Large intestine (tissue), 3 donors: ENCODE results near the gene SLC30A2. TPM values are rescaled to one million over a fixed set of nuclear protein-coding genes. Genes with fewer than 3 reads are reported as not detected.
A peak's percentile ranks its signal among the peaks of the same experiment; 100 is the strongest.

Experiments used
- DNase-seq, 2 donors: peaks; one replicate each; pipeline versions ENCODE4 v3.0.0 to v3.0.0-alpha.2; 2013
- H3K27ac ChIP-seq: one replicate; pipeline ENCODE4 v1.5.1; 2013; ENCODE audit warnings: low read length
- H3K27me3 ChIP-seq: 2 replicates; pipeline ENCODE4 v1.6.1; 2013; ENCODE audit warnings: low read length; ENCODE audit not compliant: control insufficient read depth, insufficient read depth
- H3K36me3 ChIP-seq: 2 replicates; pipeline ENCODE4 v1.6.1; 2013; ENCODE audit warnings: low read length; ENCODE audit not compliant: control insufficient read depth, insufficient read depth
- H3K4me1 ChIP-seq: one replicate; pipeline ENCODE4 v1.6.1; 2013; ENCODE audit warnings: low read length; ENCODE audit not compliant: control insufficient read depth, insufficient read depth
- H3K4me3 ChIP-seq: one replicate; pipeline ENCODE4 v1.5.1; 2013; ENCODE audit warnings: low read length
- H3K9me3 ChIP-seq: one replicate; pipeline ENCODE4 v1.6.1; 2013; ENCODE audit warnings: mild to moderate bottlenecking, low read depth, low read length, moderate library complexity; ENCODE audit not compliant: control insufficient read depth
- WGBS: methylation state at CpG from one replicate; pipeline ENCODE4 v1.1.5; 2013; ENCODE audit warnings: low lambda C conversion rate; ENCODE audit not compliant: insufficient coverage; 5-methylcytosine and 5-hydroxymethylcytosine counted together
- polyA plus RNA-seq: library from polyadenylated mRNA; unstranded; fragments of 120-200 nt; gene quantifications from one replicate; pipeline ENCODE4 v1.2.1, GENCODE V29; 2013

The SLC30A2 gene
- polyA plus RNA-seq, 1 donor, result 24.9 TPM

DNA sequence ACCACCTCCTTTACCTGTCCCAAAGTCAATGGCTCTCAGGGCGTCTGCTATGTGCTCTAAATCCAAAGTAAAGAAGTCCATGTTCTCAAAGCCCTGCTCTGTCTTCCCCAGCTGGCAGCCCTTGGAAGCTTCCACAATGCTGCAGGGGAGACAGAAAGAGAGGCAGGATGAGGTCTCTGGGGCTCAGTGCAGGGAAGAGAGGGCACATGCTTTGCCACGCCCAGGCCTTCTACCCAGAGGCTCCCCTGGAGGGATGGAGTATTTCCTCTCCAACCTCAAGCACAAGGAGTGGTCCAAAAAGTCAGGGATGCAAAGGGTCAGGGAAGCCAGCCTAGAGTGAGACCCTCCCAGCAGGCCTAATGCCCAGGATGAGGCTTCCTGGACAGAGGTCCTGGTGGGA lies 11.3 kb upstream of the SLC30A2 start:
- Histone ChIP-seq H3K27me3 (no peaks in the 10 kb centered on the region), H3K4me3 (no peak overlapping the region), H3K9me3 (no peaks in the 10 kb centered on the region), H3K36me3 (no peaks in the 10 kb centered on the region), H3K4me1 (peaks cover 10% of the 10 kb centered on the region), H3K27ac (no peak overlapping the region)
- WGBS, result no CpG with 5 or more reads among the region's 2 CpGs
- DNase-seq, result no peak

DNA sequence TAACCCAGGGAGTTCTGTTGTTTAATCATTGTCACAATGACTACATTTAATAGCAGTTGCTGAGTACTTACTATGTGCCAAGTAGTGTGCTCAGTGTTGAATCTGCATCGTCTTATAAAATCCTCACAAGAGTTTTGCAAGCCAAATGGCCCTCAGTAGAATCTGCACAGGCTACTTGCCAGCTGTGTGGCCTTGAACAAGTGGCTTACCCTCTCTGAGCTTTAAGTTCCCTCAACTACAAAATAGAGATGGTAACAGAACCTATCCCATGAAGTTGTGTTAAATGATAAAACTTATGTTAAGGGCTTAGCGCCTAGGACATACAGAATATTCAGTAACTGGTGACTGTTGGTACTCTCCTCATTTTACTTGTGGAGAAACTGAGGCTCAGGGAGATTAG lies 9.1 kb upstream of the SLC30A2 start:
- no peaks in the 10 kb centered on the region for H3K27me3 ChIP-seq
- no peak overlapping the region for H3K4me3 ChIP-seq
- H3K27ac ChIP-seq, result no peak overlapping the region
- DNase-seq, result no peak
- WGBS, result 100% methylated on average over 1 of the region's 2 CpGs
- peaks cover 15% of the 10 kb centered on the region for H3K4me1 ChIP-seq
- no peaks in the 10 kb centered on the region for H3K36me3 ChIP-seq
- H3K9me3 ChIP-seq, result no peaks in the 10 kb centered on the region

DNA sequence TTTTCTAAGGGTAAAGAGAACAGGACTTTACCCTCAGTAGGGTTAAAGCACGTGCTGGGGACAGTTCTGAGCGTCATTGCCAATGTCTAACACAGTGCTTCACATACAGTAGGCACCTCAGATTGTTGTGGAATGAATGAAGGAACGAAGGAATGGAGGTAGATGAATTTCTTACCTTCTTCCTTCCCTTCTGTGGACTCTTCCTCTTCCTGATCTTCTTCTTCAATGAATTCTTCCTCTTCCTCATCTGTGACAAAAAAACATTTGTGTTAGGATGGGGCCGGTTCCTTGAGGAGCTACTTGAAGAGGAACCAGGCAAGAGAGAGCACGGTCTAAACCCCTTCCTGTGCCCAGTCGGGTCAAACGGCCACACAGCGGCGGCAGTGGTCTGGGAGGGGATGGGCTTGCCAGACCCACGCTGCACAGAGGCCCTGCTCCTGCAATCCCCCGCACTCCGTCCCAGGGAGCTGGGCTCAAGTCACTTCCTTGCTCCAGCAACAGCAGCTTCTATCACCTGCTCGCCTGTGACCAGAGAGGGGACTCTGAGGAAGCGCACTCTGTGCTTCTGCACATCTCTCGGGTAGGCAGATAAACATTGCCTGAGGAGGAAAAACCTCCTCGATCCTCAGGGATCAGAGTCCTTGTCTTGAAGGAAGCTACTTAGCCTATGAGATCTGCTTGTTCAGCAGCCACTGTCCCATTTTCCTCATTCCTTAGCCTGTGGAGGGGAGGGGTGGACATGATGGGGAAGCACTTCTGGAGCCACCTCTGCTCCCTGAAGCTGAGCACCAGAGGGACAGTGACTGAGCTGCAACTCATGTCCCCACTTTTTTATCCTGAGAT lies 8.0 kb upstream of the SLC30A2 start:
- 100% methylated on average over 1 of the region's 16 CpGs for WGBS
- Histone ChIP-seq H3K4me1 (peaks cover 24% of the 10 kb centered on the region), H3K4me3 (peak overlapping the region; percentile 51), H3K36me3 (no peaks in the 10 kb centered on the region), H3K9me3 (no peaks in the 10 kb centered on the region), H3K27ac (peak overlapping the region; percentile 84), H3K27me3 (no peaks in the 10 kb centered on the region)
- peak; percentile 80 to 88 for DNase-seq

DNA sequence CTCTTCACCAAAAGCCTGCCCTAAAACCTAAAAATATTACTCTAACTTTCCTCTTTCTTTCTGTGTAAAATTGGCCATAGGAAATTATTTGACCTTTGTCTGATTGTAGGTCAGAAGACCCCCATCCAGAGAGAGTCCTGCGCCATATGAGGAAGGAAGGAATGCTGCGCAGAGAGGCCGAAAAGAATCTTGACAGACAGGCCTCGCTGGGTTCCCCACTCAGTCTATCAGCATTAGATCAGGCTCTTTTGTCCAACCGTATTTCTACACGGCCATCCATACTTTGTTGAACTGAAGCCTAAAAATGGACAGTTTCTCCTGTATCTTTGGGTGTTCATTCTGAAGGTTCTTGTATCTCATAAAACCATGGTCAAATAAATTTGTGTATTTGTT lies 4.3 kb upstream of the SLC30A2 start:
- H3K36me3 ChIP-seq, result no peaks in the 10 kb centered on the region
- no peak for DNase-seq
- peak overlapping the region; percentile 93 for H3K27ac ChIP-seq
- no peaks in the 10 kb centered on the region for H3K9me3 ChIP-seq
- peaks cover 30% of the 10 kb centered on the region for H3K4me1 ChIP-seq
- H3K4me3 ChIP-seq, result no peak overlapping the region
- WGBS, result no CpG with 5 or more reads among the region's 6 CpGs
- peaks cover 16% of the 10 kb centered on the region for H3K27me3 ChIP-seq

- no peaks in the 10 kb centered on the region for H3K36me3 ChIP-seq
- DNase-seq, result peak; percentile 92 to 95
- H3K9me3 ChIP-seq, result no peaks in the 10 kb centered on the region
- peaks cover 27% of the 10 kb centered on the region for H3K4me1 ChIP-seq
- no peak overlapping the region for H3K4me3 ChIP-seq
- WGBS, result no CpG with 5 or more reads among the region's 10 CpGs
- peak overlapping the region; percentile 93 for H3K27ac ChIP-seq
- peaks cover 20% of the 10 kb centered on the region for H3K27me3 ChIP-seq
These were observed 3.8 kb upstream of the SLC30A2 start for GRCh38 chr1:26049531-26050247.

DNA sequence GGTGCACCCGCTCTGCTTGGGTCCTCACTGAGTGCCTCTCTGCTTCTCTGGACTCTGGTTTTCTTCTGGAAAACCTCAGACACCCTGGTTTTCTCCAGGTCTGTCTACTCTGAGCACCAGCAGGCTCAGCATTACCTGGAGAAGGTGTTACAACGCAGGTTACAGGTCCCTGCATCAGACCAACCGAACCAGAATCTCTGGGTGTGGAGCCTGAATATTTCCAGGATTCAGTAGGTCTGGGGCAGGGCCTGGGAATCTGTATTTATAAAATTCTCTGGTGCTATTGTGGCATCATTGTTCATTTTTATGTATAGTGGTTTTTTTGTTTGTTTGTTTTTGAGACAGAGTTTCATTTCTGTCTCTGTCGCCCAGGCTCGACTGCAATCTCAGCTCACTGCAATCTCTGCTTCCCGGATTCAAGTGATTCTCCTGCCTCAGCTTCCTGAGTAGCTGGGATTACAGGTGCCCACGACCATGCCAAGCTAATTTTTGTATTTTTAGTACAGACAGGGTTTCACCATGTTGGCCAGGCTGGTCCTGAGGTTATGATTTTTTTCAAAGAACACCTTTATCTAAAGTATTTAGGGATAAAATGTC lies 1.5 kb upstream of the SLC30A2 start:
- Histone ChIP-seq H3K27me3 (peaks cover 23% of the 10 kb centered on the region), H3K27ac (peak overlapping the region; percentile 93), H3K9me3 (no peaks in the 10 kb centered on the region), H3K4me1 (peaks cover 25% of the 10 kb centered on the region), H3K36me3 (peaks cover 18% of the 10 kb centered on the region), H3K4me3 (peak overlapping the region; percentile 62)
- DNase-seq, result no peak
- no CpG with 5 or more reads among the region's 7 CpGs for WGBS

GRCh38 chr1:26046246-26047095 lies 553 bp upstream of the SLC30A2 start:
- Histone ChIP-seq H3K36me3 (peaks cover 23% of the 10 kb centered on the region), H3K4me3 (peak overlapping the region; percentile 62), H3K4me1 (peaks cover 25% of the 10 kb centered on the region), H3K9me3 (no peaks in the 10 kb centered on the region), H3K27me3 (peaks cover 23% of the 10 kb centered on the region), H3K27ac (peak overlapping the region; percentile 93)
- WGBS, result no CpG with 5 or more reads among the region's 57 CpGs
- DNase-seq, result peak in 1 of 2 donors; percentile 74

DNA sequence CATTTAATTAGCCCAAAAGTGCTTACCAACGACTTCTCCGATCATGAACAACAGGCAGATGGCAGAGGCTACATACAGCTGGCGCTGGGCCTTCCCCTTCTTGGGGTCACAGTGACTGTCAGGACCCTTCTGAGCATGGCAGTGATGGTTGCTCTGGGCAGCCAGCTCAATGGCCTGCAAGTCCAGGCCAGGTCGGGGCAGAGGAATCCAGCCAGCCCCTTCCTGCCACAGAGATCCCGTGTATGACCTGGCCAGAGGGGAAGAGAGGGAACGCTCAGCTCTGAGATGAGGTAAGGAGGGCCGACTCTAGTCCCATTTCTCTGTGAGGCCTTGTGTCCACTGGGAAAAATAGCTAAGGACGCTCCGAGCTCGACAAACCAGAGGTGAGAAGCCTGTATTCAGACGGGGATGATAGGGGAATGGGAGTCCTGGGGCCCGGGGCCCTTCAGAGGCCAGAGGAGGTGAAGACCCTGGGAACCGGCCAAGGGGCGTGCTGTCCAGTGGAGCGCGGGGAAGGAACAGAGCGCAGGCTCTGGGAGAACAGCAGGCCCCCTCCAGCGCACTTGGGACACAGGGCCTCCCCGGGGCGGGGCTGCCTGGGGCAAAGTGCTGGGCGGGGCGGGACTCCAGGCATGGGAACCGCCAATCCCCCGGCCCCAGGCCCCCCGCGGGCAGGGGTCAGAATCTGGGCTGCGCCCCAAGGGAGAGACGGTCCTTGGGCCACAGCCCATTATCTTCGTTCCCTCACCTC lies 772 bp downstream of the SLC30A2 start:
- Histone ChIP-seq H3K4me3 (peak overlapping the region; percentile 62), H3K9me3 (no peaks in the 10 kb centered on the region), H3K27ac (peak overlapping the region; percentile 93), H3K4me1 (peaks cover 22% of the 10 kb centered on the region), H3K27me3 (peaks cover 23% of the 10 kb centered on the region), H3K36me3 (peaks cover 26% of the 10 kb centered on the region)
- DNase-seq, result peak; percentile 76 to 91
- WGBS, result no CpG with 5 or more reads among the region's 29 CpGs

DNA sequence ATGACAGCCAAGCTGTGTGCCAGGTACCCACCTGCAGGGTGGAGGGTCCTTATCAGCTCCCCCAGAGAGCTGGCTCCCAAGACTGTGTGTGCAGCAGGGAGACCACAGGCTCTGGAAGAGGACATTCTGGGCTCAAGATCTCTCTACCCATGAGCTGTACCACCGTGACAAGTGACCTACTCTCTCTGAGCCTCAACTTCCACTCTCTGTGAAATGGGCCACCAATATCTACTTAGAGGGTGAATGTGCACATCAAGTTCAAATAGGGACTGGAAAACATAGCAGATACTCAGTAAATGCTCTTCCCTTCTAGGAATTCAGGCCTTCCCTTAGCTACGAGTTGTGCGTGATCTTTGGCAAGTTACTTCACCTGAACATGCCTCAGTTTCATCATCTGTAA lies 1.5 kb downstream of the SLC30A2 start:
- H3K9me3 ChIP-seq, result no peaks in the 10 kb centered on the region
- H3K27ac ChIP-seq, result no peak overlapping the region
- peaks cover 32% of the 10 kb centered on the region for H3K36me3 ChIP-seq
- H3K4me3 ChIP-seq, result peak overlapping the region; percentile 62
- peaks cover 23% of the 10 kb centered on the region for H3K27me3 ChIP-seq
- WGBS, result no CpG with 5 or more reads among the region's 3 CpGs
- DNase-seq, result no peak
- H3K4me1 ChIP-seq, result peaks cover 16% of the 10 kb centered on the region
